ENCODE results near the gene LYZ.

Gene LYZ

GRCh38 chr12:69339999-69340398 lies 8.2 kb upstream of the LYZ start:
- FAIRE-seq, result no peak

- no peak for FAIRE-seq
Measured at GRCh38 chr12:69341328-69341727, 6.9 kb upstream of the LYZ start.

GRCh38 chr12:69342421-69342820 lies 5.8 kb upstream of the LYZ start:
- FAIRE-seq, result no peak

GRCh38 chr12:69343357-69343756 lies 4.8 kb upstream of the LYZ start:
- no peak for FAIRE-seq

- no peak for FAIRE-seq
Measured at GRCh38 chr12:69343885-69344612, 4.1 kb upstream of the LYZ start.

GRCh38 chr12:69345077-69345476 lies 3.1 kb upstream of the LYZ start:
- no peak for FAIRE-seq

GRCh38 chr12:69345742-69346141 lies 2.4 kb upstream of the LYZ start:
- FAIRE-seq, result no peak

GRCh38 chr12:69350002-69350626 lies 1.9 kb downstream of the LYZ start:
- FAIRE-seq, result no peak

GRCh38 chr12:69350777-69351176 lies 2.6 kb downstream of the LYZ start:
- FAIRE-seq, result no peak

GRCh38 chr12:69351462-69352236 lies 3.5 kb downstream of the LYZ start:
- FAIRE-seq, result no peak

GRCh38 chr12:69352904-69353303 lies 4.7 kb downstream of the LYZ start:
- no peak for FAIRE-seq

- no peak for FAIRE-seq
Measured at GRCh38 chr12:69354172-69354555, 6.0 kb downstream of the LYZ start.

- FAIRE-seq, result no peak
Measured at GRCh38 chr12:69354556-69355187, 6.5 kb downstream of the LYZ start.

GRCh38 chr12:69355363-69356028 lies 7.3 kb downstream of the LYZ start:
- no peak for FAIRE-seq

GRCh38 chr12:69359531-69360347 lies 11.6 kb downstream of the LYZ start, which contains the start of gene YEATS4:
Gene YEATS4 (plus strand): TSS chr12:69359743. CDS start chr12:69359973, 230 bp downstream.
- no peak for FAIRE-seq

- FAIRE-seq, result no peak
Measured at GRCh38 chr12:69360348-69360672, 12.1 kb downstream of the LYZ start.

- FAIRE-seq, result no peak
Measured at GRCh38 chr12:69366796-69367195, 18.6 kb downstream of the LYZ start.

GRCh38 chr12:69368171-69368570 lies 20.0 kb downstream of the LYZ start:
- FAIRE-seq, result no peak

- no peak for FAIRE-seq
Measured at GRCh38 chr12:69383074-69383473, 34.9 kb downstream of the LYZ start.

GRCh38 chr12:69385038-69385437 lies 36.9 kb downstream of the LYZ start:
- FAIRE-seq, result no peak

GRCh38 chr12:69386921-69387320 lies 38.7 kb downstream of the LYZ start:
- FAIRE-seq, result no peak

- FAIRE-seq, result no peak
Measured at GRCh38 chr12:69388371-69388770, 40.2 kb downstream of the LYZ start.

All from colon (tissue), 2 donors.